Measurements from ENCODE around the gene WNT7B.

Gene WNT7B

GRCh38 chr22:45871721-45872120 is 105.2 kb downstream of the WNT7B start:
- TF ChIP-seq GATA3 (IDR thresholded peaks at IDR 0.05; ENCODE audit: low read depth, low read length) (no peak), GATA2 (IDR thresholded peaks at IDR 0.05; ENCODE audit: low read depth, low read length) (no peak)

All from SH-SY5Y (cell line).